HG02678 (cell line): Measurements from ENCODE around the gene TAOK2.
"Not testable (repeated sequence)": the region's sequence is repeated elsewhere in the genome, so short reads cannot be mapped to it uniquely, and the experiment has no call there.

ENCODE experiments used
- ATAC-seq: cut with Tn5 transposase; IDR thresholded peaks from one replicate; pipeline ENCODE4 v1.9.1; 2021; ENCODE audit warnings: mild to moderate bottlenecking, moderate library complexity; ENCODE audit not compliant: unreplicated experiment

Gene TAOK2

DNA sequence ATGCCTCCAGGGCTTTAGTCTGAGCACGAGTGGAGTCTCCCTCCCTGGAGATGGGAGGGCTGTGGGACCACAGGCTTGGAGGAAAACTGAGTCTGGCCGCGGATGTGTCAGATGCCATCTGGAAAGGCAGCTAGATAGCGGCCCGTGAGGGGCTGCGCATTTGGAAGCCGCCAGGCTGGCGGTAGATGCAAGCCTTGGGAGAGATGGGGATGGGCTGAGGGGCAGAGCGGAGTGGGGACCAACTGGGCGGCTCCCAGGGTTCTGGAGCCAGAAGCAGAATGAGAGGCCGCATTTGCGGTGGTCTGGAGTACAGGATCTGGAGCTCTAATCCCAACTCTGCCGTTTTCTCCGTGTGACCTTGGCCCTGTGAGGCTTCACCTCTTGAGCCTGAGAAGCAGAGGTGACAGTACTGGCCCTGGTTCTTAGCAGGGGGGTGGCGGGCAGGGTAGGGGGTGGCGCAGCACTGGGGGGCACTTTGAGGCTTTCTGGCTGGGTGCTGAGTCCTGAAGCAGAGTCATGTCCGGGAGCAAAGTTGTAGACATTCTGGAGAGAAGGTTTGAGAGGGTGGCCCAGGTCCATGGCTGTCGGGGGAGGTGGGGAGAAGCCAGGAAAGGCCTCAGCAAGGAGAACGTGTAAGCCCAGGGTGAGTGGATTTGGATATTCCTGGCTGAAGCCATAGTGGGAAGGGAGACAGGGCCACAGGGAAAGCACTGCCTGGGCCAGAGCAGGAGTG is 29.1 kb downstream of the TAOK2 start:
- ATAC-seq = no peak

DNA sequence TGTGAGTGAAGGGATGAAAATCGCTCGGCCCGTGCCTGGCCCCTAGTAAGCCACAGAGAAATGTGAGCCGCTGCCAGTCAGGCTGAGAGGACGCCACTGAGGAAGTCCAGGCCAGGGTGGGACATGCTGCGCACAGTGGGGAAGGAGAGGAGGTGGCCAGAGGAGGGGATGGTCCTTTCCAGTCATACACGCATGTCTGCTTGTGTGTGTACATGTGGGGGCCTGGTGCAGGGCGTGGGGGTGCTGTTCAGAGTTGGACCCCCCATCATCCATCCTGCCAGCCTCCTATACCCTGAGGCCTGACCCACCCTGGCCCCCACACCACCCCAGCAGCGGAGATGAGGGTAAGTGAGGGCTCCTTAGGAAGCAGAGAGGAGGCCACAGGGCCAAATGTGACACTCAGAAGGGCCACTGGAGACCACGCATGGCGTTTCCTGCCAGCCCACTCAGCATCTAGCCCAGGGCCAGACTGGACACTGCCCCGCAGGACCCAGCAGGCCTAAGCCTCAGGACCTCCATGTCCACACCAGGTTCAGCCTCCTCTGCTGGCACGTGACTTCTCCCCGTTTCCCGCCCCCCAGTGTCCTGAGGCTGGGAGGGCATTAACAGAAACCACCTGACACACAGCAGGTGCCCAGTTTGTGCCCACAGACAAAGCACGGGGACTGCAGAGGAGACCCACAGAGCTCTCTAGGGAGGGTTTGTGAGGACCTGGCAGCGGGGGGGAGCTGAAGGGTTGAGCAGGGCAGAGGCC is 30.2 kb downstream of the TAOK2 start:
- ATAC-seq = no peak

DNA sequence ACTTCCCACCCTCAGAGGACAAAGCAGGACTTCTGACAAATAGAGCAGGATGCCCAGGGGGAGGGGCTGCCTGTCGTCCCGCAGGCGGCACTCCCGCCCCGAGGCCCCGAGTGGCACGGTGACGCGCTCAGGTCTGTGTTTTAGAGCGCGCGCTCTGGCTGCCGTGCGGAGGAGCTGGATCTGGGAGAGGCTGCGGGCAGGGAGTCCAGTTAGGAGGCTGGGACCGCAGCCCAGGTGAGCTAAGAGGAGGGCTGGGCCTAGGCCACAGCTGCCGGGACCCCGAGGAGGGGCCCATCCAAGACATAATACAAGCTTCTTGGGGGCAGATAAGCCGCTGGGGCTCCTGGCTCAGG is 30.7 kb downstream of the TAOK2 start:
- ATAC-seq = no peak

DNA sequence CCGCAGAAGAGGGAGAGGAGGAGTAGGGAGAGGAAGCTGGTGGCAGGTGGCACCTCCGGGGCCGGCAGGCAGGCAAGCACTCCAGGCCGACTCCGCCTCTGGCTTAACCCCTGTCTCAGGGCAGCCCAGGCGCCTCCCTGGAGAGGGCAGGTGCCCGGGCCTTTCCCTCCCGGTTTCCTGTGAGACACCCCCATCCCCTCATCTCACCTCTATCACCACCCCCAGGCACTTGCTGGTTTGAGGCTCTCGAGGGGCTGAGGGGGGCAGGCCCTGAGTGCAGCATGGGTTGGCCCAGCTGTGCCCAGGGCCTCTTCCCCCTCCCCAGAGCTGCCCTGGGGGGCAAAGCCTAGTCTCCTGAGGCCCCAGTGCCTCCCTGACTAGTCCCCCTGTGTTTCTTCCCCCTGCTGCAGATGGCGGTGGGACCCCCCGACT is 31.2 kb downstream of the TAOK2 start:
- no peak for ATAC-seq

DNA sequence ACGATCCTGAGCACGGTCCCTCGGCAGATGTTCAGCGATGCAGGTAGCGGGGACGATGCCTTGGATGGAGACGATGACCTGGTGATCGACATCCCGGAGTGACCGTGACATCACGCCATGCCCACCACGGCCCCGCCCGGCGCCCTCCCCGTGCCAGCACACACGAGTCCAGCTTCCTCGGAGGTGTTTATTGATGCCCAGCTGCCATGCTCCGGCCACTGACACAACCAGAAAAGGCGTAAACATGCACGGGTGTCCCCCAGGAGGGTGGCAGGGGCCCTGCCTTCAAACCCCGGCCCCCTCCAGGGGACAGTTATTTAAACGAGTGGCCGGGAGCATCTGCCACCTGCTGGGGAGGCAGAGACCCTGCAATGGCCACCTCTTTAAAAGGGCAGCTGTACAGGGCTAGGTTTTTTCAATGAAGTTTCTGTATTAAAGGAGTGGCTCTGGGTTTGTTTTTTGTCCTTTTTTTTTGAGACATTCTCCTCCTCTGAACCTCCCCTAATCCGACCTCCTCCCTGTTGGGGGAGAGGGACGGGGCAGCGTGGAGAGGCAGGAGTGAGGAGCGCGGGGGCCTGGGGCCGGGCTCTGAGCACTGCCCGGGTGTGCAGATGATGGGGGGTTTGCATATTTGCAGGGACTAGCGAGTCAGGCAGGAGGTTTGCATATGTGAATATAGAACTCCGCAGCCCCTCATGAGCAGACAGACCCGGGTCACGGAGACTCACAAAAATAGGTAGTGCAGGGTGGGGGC is 31.9 kb downstream of the TAOK2 start:
- ATAC-seq = no peak

DNA sequence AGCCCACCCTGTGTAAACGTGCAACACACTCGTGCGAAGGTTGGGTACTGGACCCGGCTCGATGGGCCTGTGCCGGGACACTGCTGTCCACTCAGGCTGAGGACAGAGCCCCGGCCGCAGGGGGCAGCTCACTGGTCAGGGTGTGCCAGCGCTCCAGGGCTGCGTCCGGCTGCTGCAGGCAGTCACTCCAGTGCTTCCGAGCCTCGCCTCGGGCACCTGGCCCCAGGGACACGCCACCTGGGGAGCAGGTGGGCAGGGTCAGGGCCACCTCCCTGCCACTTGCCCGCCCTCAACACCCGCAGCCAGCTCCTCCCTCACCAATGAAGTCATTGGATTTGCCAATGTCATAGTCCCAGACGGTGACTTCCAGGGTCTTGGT is 32.4 kb downstream of the TAOK2 start:
- ATAC-seq = no peak

DNA sequence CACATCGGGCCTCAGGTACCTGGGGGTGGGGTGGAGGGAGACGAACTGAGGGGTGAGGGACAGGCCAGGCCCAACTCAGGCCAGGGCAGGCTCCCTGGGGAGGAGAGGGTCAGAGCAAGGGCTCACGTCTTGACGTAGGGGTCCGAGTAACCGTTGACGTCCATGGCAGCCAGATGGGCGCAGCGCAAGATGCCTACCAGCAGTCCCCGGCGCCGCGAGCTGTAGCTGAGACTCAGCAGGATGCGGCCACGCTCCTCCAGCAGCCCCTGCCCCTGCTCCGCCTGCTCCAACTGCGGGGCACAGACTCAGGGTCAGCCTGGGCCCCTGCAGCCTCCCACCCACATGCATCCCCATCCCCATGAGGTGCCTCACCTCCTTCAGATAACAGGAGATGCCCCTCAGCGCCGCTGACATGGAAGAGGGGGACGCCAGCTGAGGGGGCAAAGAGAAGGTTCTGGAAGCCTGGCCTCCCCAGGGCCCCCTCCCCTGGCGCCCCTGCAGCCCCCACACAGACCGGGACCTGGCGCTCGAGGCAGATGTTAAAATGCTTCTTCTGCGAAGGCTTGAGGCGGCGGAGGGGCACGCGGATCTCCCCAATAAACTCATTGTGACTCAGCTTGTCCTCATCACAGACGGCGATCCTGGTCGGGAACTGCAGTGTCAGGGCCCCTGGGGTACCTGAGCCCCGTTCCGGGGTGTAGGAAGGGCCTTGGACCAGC is 33.1 kb downstream of the TAOK2 start:
- no peak for ATAC-seq

DNA sequence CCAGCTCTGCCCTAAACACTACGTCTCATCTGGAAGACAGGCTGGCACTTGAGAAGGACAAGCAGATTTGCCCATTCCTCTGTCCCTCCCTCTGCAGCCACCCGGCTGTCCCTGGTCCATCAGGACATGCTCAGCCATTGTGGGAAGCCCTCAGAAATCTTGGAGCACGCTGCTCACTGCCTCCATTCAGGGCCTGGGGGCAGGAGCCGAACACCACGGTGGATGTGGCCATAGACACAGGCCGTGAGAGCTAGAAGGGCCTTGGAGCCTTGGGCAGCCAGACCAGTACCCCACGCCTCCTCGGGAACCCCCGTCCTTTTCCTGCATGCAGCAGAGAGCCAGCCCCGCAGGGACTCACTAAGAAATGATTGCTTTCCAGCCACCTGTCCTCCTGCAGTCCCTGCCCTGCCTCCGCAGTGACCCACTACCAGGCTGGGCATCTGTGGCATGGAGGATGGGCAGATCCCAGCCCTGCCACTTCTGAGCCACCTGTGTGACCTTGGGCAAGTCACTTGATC is 33.8 kb downstream of the TAOK2 start:
- no peak for ATAC-seq

DNA sequence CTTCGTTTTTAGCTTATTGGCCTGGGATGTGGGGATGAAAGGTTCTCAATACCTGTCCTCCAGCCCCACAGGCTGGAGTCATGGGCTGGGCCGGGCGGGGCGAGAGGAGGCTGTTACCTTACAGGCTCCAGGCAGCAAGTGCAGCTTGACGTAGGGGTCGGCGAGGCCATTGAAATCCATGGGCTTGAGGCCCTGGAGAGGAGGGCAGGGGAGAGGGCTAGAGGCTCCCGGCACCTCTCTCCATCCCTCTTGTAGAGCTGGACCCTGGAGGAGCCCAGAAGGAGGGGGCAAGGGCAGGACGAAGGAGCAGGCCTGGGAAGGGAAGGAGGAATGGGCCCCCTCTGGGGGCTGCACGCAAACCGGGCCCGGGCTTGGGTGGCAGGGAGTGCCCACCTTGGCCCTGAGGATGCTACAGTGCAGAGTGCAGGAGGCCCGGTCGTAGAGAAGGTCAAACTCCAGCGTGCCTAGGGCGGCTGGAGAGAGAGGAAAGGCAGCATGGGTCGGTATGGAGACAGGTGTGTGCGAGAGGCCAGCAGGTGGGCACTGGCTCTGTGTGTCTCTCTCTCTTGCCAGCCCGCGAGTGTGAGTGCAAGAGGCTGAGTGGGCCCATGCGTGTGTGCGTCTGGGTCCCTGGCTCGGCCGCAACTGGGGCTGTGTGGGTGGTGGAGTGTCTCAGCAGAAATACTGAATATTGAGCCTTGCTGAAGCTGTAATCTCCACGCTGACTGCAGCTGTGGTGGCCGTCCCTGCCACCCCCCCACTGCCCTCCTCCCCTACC is 35.6 kb downstream of the TAOK2 start:
- ATAC-seq = no peak

DNA sequence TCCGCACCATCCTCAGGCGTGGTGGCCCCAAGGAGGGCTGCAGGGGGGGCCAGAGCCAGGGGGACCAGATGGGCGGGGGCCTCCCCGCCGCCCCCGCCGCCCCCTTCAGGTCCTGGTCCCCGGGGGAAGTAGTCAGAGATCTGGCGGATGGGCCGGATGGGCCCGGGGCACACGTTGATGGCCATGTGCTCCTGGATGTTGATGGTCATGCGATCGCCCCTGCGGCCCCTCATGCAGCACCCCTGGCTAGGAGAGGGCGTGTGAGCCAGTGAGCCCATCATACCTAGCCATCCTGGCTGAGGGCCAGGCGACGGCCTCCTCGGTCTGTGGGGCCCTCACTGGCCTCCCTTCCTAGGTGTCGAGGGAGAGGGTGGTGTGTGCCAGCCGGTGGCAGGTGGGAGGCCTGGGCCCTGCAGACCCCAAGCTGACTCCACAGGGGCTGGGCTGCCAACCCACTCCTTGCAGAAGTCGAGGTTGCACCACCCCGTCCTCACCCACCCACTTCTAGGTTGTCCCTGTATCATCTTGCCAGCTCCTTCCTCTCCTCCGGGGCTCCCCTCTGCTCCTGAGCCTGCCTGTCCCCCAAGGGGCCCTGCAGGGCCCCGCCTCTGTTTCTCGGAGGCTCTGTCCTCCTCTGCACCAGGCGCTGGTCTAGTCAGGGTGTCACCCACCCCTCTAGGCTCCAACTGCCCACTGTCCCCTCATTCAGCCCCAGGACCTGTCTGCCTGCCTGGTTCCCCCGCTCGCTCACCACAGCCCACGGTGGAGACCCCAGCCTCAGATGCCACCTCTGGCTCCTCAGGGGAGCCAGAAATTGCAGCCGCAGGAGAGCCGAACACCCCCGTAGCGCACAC is 36.5 kb downstream of the TAOK2 start:
- no peak for ATAC-seq

DNA sequence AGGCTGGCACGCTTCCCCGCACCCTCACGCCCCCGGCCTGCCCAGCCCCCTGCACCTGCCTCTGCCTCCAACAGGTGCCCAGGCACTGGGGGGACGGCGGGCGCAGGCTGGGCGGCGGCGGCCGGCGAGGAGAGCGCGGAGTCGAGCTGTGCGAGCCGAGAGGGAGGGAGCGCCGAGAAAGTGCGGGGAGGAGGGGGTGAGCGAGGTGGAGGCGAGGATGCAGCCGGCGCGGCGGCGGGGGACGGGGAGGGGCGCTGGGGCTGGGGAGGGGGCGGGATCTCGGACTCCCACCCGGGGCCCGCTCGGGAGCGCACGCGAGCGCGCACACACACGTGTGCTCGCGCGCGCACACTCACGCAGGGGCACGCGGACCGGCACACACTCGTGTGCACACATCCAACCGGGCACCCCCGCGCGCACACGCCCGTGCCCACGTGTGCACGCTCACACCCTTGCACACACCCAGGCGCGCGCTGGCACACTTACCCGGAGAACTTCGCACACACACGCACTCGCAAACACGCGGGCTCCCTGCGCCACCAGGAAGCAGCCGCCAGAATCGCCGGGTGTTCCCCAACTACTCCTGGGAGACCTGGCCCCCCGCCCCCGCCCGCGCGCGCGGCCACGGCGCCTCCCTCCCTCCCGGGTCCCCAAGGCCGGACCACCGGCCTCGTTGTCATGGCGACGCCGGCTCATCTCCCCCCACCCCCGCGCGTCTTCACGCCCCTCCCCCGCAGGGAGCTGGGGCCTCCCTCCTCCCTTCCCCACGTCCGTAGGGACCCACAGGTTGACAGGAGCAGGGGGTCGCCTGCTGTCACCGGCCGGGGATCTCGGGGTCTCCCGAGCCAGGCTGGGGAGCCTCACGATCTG is 37.4 kb downstream of the TAOK2 start, which contains the start of gene DOC2A:
DOC2A (minus strand) TSS at position 184 of the 870 bp plus-strand sequence. CDS start 805 bp downstream, outside the sequence.
- ATAC-seq = no peak

DNA sequence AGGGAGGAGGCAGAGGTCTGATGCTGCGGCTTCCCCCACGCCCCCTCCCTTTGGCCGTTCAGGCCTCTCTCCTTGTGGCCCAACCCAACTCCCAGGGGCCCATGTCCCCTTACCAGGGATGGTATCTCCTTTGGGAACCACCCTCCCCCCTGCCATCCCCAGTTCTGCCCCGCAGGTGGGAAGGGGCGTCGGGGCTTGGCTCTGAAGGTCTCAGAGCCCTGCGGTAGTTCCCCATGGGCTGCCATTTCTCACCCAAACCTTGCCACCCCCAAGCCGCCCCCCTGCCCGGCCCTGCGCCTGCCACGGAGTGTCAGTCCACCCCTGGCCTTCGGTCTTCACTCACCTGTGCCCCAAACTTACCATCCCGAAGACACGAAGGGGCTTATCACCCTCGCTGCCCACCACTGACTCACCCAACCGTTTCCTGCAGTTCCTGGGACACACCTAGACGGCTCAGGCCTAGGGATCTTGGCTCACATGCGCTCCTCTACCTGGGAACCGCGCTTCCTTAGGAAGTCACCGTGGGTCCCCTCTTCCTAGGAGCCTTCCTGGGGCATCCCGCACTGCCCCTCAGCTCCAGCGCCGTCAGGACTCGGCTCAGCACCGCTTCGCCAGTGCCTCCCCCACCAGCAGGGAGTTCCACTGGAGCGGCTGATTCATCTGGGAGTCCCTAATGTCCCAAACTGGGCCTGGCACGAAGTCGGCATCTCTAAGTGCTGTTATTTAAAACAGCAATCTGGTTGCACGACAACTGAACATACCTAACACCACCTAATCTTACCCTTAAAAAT is 38.2 kb downstream of the TAOK2 start:
- no peak for ATAC-seq

DNA sequence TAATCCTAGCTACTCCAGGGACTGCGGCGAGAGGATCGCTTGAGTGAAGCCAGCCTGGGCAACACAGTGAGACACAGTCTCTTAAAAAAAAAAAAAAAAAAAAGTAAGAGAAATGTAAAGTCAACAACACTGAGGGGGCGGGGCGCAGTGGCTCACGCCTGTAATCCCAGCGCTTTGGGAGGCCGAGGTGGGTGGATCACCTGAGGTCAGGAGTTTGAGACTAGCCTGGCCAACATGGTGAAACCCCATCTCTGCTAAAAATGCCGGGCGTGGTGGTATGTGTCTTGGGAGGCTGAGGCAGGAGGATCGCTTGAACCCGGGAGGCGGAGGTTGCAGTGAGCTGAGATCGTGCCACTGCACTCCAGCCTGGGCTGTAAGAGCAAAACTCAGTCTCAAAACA is 38.9 kb downstream of the TAOK2 start:
- not testable (repeated sequence) for ATAC-seq

DNA sequence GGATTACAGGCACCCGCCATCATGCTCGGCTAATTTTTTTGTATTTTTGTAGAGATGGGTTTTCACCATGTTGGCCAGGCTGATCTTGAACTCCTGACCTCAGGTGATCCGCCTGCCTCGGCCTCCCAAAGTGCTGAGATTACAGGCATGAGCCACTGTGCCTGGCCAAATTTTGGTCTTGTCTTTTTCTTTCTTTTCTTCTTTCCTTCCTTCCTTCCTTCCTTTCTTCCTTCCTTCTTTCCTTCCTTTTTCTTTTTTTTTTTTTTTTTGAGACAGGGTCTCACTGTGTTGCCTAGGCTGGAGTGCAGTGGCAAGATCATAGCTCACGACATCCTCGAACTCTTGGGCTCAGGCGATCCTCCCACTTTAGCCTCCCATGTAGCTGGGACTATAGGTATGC is 41.8 kb downstream of the TAOK2 start:
- not testable (repeated sequence) for ATAC-seq

DNA sequence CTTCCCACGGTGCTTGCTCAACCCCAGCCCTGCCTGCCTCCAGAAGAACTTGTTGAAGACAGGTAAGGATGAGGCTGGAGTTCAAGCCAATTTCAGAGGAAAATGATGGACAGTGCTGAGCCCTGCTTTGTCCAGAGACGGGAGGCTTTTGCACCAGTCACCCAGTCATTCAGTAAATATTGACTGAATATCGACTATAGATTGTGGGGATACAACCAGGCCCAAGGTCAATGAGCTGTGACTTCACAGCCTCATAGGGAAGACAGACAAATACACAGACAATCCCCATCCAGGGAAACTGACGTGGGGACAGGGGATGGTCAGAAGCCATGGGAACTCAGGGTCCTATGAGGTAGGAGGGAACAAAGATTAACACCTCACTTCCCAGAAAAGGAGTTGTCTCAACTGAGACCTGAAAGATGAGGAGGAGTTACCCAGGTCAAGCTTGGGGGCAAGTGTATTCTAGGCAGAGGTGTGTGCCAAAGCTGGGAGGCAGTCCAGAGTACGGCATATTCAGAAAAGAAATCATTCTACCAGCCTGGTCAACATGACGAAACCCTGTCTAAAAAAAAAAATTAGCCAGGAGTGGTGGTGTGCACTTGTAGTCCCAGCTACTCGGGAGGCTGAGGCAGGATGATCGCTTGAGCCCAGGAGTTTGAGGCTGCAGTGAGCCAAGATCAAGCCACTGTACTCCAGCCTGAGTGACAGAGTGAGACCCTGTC is 43.0 kb downstream of the TAOK2 start:
- no peak for ATAC-seq

DNA sequence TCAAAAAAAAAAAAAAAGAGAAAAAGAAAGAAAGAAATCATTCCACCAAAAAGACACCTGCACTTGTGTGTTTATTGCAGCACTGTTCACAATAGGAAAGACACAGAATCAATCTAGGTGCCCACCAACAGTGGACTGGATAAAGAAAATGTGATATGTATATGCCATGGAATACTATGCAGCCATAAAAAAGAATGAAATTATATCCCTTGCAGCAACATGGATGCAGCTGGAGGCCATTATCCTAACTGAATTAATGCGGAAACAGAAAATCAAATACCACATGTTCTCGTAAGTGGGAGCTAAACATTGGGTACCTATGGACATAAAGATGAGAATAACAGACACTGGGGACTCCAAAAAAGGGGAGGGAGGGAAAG is 43.6 kb downstream of the TAOK2 start:
- no peak for ATAC-seq

DNA sequence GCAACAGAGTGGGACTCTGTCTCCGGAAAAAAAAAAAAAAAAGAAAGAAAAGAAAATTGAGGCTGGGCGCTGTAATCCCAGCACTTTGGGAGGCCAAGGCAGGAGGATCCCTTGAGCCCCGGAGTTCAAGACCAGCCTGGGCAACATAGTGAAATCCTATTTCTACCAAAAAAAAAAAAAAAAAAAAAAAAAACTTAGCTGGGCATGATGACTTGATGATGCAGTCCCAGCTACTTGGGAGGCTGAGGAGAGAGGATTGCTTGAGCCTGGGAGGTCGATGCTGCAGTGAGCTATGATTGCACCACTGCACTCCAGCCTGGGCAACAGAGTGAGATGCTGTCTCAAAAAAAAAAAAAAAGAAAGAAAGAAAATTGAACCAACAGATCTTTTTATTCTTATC is 44.3 kb downstream of the TAOK2 start:
- not testable (repeated sequence) for ATAC-seq
